PC-3 (cell line): ENCODE data around the gene RBM10.

Source experiments
- EZH2 ChIP-seq: fragments of 300-600 bp; sonication (generic); IDR thresholded peaks from one replicate; pipeline ENCODE4 v1.6.1; 2017; ENCODE audit warnings: antibody characterized with exemption, mild to moderate bottlenecking, low read length; ENCODE audit not compliant: unreplicated experiment
- TF ChIP-seq, protein P1 (sequence below): fragments of 300-600 bp; sonication (generic); conservative IDR thresholded peaks from 2 replicates; pipeline ENCODE4 v1.5.1; 2017; ENCODE audit warnings: antibody characterized with exemption, low read depth, mild to moderate bottlenecking, low read length

GRCh38 chrX:47098338-47099094 is 46.5 kb upstream of the RBM10 start:
- TF ChIP-seq EZH2: no peak
- TF ChIP-seq, protein P1, sequence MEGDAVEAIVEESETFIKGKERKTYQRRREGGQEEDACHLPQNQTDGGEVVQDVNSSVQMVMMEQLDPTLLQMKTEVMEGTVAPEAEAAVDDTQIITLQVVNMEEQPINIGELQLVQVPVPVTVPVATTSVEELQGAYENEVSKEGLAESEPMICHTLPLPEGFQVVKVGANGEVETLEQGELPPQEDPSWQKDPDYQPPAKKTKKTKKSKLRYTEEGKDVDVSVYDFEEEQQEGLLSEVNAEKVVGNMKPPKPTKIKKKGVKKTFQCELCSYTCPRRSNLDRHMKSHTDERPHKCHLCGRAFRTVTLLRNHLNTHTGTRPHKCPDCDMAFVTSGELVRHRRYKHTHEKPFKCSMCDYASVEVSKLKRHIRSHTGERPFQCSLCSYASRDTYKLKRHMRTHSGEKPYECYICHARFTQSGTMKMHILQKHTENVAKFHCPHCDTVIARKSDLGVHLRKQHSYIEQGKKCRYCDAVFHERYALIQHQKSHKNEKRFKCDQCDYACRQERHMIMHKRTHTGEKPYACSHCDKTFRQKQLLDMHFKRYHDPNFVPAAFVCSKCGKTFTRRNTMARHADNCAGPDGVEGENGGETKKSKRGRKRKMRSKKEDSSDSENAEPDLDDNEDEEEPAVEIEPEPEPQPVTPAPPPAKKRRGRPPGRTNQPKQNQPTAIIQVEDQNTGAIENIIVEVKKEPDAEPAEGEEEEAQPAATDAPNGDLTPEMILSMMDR: no peak
